Measurements from ENCODE around the gene STIM1.

The STIM1 gene

DNA sequence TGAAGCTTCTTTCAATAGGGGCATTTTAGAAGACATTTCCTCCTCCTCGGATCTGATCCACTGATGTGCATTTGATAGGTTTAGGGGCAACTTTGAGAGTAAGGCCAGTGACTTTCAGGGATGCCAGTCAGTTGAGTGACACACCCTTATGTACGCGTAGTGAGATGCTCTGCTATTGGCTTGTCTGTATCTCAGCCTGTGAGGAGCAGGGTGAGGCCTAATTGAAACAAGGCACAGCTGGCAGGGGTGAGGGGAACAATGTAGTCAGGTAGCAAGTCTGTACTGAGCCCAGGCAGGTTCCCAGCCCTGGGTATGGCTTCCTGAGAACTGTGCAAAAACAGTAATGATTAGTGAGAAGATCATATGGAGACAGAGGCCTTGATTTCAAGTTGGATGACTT, 61.5 kb downstream of the STIM1 start:
- DNase-seq (ENCODE audit: low read depth in 2 of 2), result no peak

DNA sequence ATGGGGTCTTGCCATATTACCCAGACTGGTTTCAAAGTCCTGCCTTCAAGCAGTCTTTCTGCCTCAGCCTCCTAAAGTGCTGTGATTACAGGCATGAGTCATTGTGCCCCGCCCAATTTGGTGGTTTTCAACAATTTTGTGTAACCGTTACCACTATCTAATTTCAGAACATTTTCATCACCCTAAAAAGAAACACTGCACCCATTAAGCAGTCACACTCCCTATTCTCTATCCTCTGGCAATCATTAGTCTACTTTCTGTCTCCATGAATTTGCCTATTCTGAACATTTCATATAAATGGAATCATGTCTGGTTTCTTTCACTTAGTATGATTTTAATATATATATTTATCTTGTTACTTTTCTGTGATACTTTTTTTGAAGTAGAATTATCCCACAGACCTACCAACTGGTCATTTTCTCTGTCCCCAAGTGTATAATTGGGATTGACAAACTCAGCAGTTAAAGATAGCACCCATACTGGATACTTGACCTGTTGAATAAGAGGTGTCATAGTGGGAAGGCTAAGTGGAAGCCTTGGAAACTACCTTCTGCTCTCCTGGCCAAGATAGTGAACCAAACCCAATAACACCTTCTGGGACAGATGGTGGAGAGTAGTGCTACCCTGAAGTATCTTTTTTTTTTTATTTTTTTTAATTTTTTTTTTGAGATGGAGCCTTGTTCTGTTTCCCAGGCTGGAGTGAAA, 64.8 kb downstream of the STIM1 start:
- DNase-seq (ENCODE audit: low read depth in 2 of 2), result peak; percentile 50 to 63

GRCh38 chr11:3922056-3922455, 66.6 kb downstream of the STIM1 start:
- DNase-seq (ENCODE audit: low read depth in 2 of 2), result no peak

DNA sequence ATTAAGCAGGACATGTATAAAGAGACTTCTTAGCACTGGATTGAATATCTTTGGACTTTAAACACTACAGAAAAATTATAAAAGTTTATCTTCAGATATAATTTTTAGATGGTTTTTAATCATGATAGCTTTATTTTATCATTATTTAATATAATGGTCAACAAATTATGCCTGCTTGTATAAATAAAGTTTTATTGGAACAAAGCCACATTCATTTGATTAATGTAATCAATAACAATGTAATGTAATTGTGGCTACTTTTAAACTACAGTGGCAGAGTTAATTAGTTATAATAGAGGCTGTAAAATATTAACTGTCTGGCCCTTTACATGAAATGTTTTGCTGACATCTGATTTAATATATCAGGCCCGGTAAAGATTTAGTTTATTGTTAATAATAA, 70.0 kb downstream of the STIM1 start:
- DNase-seq (ENCODE audit: low read depth in 2 of 2), result no peak

DNA sequence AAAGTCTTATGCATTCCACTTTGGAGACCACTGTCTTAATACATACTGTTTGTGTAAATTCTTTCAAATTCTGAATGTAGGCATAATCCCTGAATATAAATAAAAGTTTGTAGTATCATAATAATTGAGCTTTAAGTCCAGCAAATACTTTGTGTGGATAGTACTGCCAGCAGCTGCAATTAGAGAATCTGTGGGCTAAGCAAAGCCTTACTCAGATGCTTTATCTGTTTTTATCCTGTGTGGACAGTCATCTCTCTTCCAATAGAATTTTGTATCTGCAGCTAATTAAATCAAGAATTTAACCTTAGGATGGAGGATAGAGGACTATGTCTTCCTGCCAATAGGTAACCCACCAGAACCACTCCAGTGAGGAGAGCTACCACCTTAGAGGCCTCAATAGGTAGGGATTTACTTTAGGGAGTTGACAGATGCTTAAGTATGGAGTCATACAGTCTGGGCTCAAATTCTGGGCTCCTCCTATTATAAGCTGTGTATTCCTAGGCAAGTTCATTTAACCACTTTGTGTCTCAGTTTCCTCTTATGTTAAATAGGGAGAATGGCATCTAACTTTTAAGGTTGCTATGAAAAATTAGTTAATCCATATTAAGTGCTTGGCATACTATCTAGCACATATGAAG, 71.1 kb downstream of the STIM1 start:
- DNase-seq (ENCODE audit: low read depth in 2 of 2), result no peak

GRCh38 chr11:3927129-3927796, 71.8 kb downstream of the STIM1 start:
- DNase-seq (ENCODE audit: low read depth in 2 of 2), result no peak

DNA sequence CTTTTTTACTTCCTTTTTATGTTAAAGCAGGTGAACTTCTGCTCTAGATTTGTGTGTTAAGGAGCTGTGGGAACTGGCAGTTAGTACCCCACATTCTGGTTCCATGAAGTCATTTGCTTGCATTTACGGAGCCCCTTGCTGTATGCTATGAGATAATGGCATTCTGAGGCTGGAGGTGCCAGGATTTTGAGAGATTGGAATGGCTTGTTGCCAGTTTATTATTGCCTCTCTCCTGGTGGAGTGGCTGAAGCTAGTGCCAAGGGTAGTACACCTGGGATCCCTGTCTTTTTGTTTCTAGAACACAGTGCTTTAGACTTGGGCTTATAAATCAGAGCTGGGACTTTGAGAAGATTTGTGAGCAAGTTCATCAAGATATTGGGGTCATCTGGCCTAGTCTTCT, 73.8 kb downstream of the STIM1 start:
- no peak for DNase-seq (ENCODE audit: low read depth in 2 of 2)

DNA sequence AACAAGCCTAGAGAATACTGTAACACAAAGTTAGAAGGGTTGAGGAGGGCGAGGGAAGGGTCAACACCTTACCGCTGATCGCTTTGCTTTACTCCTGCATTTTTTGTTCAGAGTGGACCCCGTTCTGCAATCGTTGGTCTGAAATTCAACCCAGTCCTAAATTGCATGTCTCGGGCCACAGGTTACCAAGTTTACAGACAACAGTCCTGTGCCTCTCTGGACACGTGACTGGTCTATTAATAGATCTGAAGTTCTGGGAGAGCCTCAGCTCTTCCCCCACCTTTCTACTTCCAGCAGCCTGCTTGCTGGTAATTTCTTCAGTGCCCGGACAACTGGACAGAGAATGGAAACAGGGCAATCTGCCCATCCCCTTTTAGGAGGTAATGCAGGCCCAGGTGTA, 74.2 kb downstream of the STIM1 start:
- no peak for DNase-seq (ENCODE audit: low read depth in 2 of 2)

- DNase-seq (ENCODE audit: low read depth in 2 of 2), result no peak
Observed at GRCh38 chr11:3932698-3933097, 77.2 kb downstream of the STIM1 start.

DNA sequence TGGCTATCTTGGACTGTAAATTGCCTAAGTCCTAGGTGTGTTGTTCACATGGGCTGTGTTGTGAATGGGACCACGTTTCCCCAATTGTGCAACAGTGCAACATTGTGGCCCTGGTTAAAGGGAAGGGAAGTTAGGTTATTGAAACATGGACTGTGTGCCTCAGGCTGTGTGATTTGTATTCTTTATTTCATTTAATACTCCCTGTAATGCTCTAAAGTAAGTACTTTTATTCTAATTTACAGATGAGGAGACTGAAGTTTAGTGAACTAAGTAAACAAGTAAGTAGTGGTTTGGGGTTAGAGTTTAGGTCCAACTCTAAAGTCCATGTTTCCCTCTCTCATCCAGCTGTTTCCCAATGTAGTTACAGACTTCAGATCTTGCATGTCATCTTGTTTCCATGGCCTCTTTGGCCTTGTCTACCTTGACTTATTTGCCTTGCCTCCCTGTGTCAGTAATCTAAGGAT, 77.7 kb downstream of the STIM1 start:
- DNase-seq (ENCODE audit: low read depth in 2 of 2), result no peak

DNA sequence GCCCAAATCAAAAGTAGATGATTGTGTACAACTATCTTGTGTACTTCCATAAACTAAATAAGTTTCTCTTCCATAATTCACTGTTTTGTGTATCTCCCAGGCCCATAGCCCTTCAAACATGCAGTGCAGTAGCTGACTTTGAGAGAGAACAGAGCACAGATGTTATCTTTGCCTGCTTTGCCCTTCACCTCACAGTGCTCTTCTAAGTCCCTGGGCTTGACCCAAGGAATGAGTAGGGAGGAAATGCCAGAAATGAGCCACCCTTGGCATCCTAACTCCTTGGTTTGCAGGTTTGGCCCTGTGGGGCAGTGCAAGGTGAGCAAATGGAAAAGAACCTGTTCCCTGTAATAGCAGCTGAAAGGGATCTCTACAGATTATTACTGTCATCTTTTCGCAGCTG, 79.2 kb downstream of the STIM1 start:
- no peak for DNase-seq (ENCODE audit: low read depth in 2 of 2)

DNA sequence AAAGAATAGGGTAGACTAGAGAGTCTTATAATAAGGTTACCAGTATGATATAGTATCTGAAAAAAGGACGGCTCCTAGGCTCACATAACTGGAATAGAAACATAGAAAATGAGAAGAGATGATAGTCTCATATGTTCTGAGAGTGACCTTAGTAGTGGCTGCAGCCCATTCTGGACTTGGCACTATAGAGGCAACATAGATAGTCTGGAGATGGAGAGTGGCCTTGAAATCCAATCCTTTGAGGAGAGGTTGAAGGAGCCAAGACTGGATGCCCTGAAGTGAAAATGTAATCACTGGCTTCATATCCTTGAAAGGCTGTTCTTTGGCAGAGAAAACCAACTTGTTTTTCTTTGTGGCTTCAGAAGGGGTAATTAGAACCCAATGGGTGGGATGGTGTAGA, 81.1 kb downstream of the STIM1 start:
- DNase-seq (ENCODE audit: low read depth in 2 of 2), result no peak

GRCh38 chr11:3939211-3939610, 83.7 kb downstream of the STIM1 start:
- no peak for DNase-seq (ENCODE audit: low read depth in 2 of 2)

DNA sequence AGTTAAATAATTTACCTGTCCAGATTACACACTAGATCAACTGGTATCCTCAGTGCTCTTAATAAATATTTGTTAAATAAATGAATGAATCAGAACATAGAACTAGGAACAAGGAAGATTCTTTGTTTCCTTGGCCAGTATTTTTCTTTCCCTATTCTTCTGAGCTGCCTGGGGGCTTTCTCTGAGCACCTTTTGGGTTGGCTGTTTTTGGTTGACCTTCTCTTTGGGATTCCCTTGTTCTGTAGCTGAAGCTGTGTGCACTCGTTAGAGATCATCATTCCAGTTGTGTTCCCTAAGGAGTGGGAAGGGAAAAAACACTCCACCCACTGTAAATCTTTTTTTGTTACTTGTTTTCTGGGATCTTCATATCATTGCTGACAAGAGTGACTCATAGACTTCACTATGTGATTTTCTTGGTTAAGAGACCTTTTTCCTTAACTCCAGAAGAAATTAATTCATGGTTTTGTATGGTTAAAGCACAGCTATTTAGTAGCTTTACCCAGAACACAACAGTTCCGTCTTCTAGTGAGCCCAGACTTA, 84.3 kb downstream of the STIM1 start:
- DNase-seq (ENCODE audit: low read depth in 2 of 2), result no peak

DNA sequence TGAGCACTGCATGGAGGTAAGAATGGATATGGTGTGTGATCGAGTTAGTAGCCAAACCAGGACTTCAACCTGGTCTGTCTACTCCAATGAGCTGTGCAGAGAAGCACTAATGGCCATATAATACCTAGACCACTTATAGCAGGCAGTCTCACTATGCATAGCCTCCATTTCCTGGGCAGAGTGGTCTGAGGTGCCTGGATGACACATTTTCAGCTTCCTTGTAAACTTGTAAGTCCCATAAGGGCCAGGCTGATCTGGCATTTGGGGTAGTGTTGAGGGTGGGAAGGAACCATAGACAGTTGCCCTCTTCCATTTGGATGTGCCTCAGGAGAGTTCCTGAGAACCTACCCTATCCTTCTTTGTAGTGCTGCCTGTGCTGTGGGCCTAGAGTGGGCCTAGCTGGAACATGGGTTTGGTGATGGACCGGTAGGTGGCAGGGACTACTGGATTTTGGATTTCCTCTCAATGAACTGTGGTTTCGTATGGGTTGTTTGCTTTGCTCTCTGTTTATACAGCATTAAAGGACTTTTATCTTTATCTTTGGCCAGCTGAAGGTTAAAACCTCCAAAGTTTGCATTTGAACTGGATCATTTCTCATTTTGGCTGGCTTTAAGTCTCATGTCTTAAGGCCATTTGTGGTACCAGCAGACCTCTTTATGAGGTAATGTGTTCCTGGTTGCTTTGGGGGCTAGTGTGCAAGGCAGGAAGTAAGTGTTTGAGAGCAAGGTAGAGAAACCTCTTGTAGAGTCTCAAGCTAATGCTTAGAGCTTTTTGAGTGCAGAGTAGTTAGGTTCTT, 86.9 kb downstream of the STIM1 start:
- no peak for DNase-seq (ENCODE audit: low read depth in 2 of 2)

GRCh38 chr11:3942956-3943497, 87.6 kb downstream of the STIM1 start:
- DNase-seq (ENCODE audit: low read depth in 2 of 2), result no peak

DNA sequence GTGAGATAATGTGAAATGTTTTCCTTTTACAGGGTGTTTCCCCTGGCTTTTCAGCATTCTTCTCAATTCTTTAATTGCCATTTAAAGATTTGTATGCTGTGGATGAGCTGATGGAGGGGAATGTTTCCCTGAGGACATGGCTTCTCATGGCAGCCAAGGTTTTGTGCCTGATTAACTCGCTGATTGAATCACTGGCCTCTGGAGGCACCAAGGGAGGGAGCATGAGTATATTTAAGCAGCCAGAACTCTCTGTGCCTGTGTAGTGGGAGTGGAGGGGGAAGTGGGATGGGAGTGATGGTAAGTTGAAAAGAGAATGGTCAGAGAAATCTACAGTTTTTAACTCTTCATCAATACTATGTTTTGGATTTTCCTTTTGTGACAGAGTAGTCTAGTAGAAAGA, 88.7 kb downstream of the STIM1 start:
- DNase-seq (ENCODE audit: low read depth in 2 of 2), result no peak

DNA sequence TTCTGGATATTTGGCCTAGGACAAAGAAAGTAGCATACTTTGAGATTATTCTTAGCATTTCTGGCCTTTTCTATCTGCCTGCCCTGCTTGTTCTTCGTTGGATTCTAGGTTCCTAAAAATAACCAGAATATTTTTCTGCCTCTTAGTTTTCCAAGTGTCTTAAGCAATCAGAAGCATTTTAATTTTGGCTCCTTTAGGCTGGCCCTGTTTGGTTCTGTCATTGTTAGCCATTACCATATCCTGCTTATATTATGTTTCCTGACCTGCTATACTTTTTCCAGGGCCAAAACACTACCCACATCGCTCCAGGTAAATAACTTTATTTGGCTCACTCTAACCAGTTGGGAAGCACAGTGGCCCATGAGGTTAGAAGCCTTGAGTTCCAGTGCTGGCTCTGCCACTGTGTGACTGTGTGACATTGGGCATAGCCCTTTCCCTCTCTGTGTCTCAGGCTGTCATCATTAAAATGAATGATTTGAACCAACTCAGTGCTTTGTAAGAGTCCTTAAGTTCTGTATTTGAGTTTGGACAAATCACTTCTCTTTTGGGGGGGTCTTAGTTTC, 91.1 kb downstream of the STIM1 start:
- DNase-seq (ENCODE audit: low read depth in 2 of 2), result no peak

DNA sequence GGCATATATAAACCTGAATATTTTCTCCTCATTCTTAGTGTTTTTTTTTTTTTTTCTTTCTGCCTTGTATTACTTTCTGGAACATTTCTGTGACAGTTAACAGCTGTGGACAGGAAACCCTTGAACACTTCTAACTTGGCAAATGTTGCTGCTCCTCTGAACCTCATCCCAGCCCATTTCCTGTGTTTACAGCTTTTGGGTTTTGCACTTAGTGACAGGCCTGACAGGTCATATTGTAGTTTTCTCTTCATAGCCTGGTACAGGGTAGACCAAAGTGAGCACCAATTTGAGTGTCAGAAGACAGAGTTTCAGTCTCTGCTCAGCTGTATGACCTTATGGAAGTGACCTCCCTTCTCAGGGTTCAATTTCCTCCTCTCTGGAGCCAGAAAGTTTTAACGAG, 91.6 kb downstream of the STIM1 start:
- DNase-seq (ENCODE audit: low read depth in 2 of 2), result peak; percentile 6 to 32

GRCh38 chr11:3949125-3949524, 93.7 kb downstream of the STIM1 start:
- no peak for DNase-seq (ENCODE audit: low read depth in 2 of 2)

DNA sequence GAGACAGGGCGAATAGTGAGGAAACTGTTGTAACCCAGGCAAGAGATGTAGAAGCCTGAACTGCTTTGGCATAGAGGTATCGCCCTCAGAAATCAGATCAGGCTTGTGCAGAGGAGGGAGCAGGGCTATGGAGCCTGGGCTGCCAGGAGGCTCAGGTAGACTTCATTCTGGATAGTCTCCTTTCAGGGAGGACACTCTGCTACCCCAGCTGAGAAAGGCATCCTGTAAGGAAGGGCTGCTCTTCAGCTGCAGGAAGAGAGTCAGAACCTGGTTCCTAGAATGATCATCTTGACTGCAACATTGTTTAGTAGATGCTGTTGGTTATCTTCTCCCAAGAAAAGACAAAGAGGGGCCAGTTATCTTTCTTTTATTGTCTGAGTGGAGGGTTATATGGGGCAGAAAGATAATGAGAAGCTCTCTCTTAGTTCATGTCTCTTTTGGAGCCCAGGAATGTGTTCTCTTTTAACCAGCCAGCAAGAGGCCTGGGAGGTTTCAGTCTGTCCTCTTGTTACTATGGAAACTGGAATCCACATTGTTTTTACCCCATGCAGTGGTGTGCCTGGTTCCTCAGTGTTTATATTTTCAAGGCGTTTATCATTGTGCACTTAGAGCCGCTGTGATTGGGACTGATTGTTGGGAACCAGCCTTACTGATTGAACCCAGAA, 95.7 kb downstream of the STIM1 start:
- no peak for DNase-seq (ENCODE audit: low read depth in 2 of 2)

All from stimulated activated CD8-positive, alpha-beta memory T cell treated with anti-CD3 and anti-CD28 coated beads, Interleukin-15, amount 100 ng/mL, for 4 hours (primary cell).